B cell (primary cell): ENCODE data around the gene CFAP73.

Experiments
- CTCF ChIP-seq: fragments of 200-600 bp; IDR thresholded peaks from one replicate; pipeline ENCODE4 v1.8.0; 2022; ENCODE audit warnings: antibody characterized with exemption, mild to moderate bottlenecking
- EZH2 ChIP-seq: IDR thresholded peaks from 2 replicates; pipeline ENCODE4 v1.6.1; 2012; ENCODE audit warnings: borderline replicate concordance, low read depth, mild to moderate bottlenecking, moderate library complexity, low read length; ENCODE audit not compliant: insufficient read depth, poor library complexity, severe bottlenecking

GRCh38 chr12:113198296-113198695 is 48.8 kb downstream of the CFAP73 start:
- TF ChIP-seq EZH2 = no peak
- no peak for TF ChIP-seq CTCF
